ENCODE results near the gene CAPN9. TPM values are rescaled to one million over a fixed set of nuclear protein-coding genes. Genes with fewer than 3 reads are reported as not detected.

The CAPN9 gene
- total RNA-seq, 4 donors from 2014 or later, result 0.38 TPM; not detected in 3

- TF ChIP-seq POLR2A (IDR thresholded peaks at IDR 0.05) (no peak), CTCF (IDR thresholded peaks at IDR 0.05) (no peak)
- DNase-seq, result no peak
- Histone ChIP-seq H3K36me3 (no peaks in the 10 kb centered on the region), H3K4me3 (no peak overlapping the region), H3K27ac (no peak overlapping the region), H3K27me3 (no peaks in the 10 kb centered on the region), H3K9me3 (no peaks in the 10 kb centered on the region), H3K4me1 (no peaks in the 10 kb centered on the region)
- intact Hi-C loops (cut with DNase I), result no loop called here
- 55 to 64% methylated on average over 5 of the region's 5 CpGs for WGBS, 2 donors
Measured at GRCh38 chr1:230744382-230744781, 2.8 kb upstream of the CAPN9 start.

GRCh38 chr1:230745071-230745470 lies 2.1 kb upstream of the CAPN9 start:
- no peak overlapping the region for H3K27ac ChIP-seq
- DNase-seq, result no peak
- TF ChIP-seq CTCF (IDR thresholded peaks at IDR 0.05) (no peak), POLR2A (IDR thresholded peaks at IDR 0.05) (no peak)
- 24 to 42% methylated on average over 3 of the region's 3 CpGs for WGBS, 2 donors
- intact Hi-C loops (cut with DNase I), result no loop called here
- no peaks in the 10 kb centered on the region for H3K4me1 ChIP-seq
- H3K9me3 ChIP-seq, result no peaks in the 10 kb centered on the region
- no peak overlapping the region for H3K4me3 ChIP-seq
- peaks cover 0 to 3% (median 0%) of the 10 kb centered on the region in 4 donors for H3K27me3 ChIP-seq
- no peaks in the 10 kb centered on the region for H3K36me3 ChIP-seq

- DNase-seq, result no peak
- no peak for TF ChIP-seq CTCF (IDR thresholded peaks at IDR 0.05)
- intact Hi-C loops (cut with DNase I), result no loop called here
- H3K4me1 ChIP-seq, result no peaks in the 10 kb centered on the region
- no peak overlapping the region for H3K4me3 ChIP-seq
- peaks cover 0 to 12% (median 0%) of the 10 kb centered on the region in 4 donors for H3K27me3 ChIP-seq
- H3K9me3 ChIP-seq, result no peaks in the 10 kb centered on the region
- 88 to 90% methylated on average over 3 to 4 of the region's 4 CpGs for WGBS, 2 donors
- no peak overlapping the region for H3K27ac ChIP-seq
- H3K36me3 ChIP-seq, result no peaks in the 10 kb centered on the region
Measured at GRCh38 chr1:230746617-230747016, 571 bp upstream of the CAPN9 start.

- Histone ChIP-seq H3K9me3 (no peaks in the 10 kb centered on the region), H3K4me1 (peaks cover 0 to 13% (median 4%) of the 10 kb centered on the region in 3 donors), H3K4me3 (no peak overlapping the region), H3K36me3 (no peaks in the 10 kb centered on the region), H3K27ac (no peak overlapping the region), H3K27me3 (peaks cover 0 to 12% (median 0%) of the 10 kb centered on the region in 4 donors)
- TF ChIP-seq CTCF (IDR thresholded peaks at IDR 0.05), result no peak
- TF ChIP-seq POLR2A (IDR thresholded peaks at IDR 0.05), result no peak
- intact Hi-C loops (cut with DNase I), result no loop called here
- whole genome bisulfite sequencing, 2 donors, result 53 to 77% methylated on average over 5 to 7 of the region's 16 CpGs
- DNase-seq, result no peak
Measured at GRCh38 chr1:230747890-230748800, 957 bp downstream of the CAPN9 start.

- Histone ChIP-seq H3K4me3 (no peak overlapping the region), H3K9me3 (no peaks in the 10 kb centered on the region), H3K27me3 (peaks cover 0 to 12% (median 0%) of the 10 kb centered on the region in 4 donors), H3K27ac (no peak overlapping the region), H3K4me1 (peaks cover 0 to 23% (median 4%) of the 10 kb centered on the region in 3 donors), H3K36me3 (no peaks in the 10 kb centered on the region)
- no peak for DNase-seq
- intact Hi-C loops (cut with DNase I), result no loop called here
- TF ChIP-seq CTCF (IDR thresholded peaks at IDR 0.05), result no peak
- 82 to 90% methylated on average over 9 to 10 of the region's 12 CpGs for WGBS, 2 donors
Measured at GRCh38 chr1:230749150-230749549, 2.0 kb downstream of the CAPN9 start.
